HG03095 (cell line): Measurements from ENCODE around the gene TAPT1.

Experiments used
- ATAC-seq: cut with Tn5 transposase; IDR thresholded peaks from one replicate; pipeline ENCODE4 v1.9.1; 2021; ENCODE audit warnings: moderate library complexity; ENCODE audit not compliant: unreplicated experiment

Gene TAPT1

DNA sequence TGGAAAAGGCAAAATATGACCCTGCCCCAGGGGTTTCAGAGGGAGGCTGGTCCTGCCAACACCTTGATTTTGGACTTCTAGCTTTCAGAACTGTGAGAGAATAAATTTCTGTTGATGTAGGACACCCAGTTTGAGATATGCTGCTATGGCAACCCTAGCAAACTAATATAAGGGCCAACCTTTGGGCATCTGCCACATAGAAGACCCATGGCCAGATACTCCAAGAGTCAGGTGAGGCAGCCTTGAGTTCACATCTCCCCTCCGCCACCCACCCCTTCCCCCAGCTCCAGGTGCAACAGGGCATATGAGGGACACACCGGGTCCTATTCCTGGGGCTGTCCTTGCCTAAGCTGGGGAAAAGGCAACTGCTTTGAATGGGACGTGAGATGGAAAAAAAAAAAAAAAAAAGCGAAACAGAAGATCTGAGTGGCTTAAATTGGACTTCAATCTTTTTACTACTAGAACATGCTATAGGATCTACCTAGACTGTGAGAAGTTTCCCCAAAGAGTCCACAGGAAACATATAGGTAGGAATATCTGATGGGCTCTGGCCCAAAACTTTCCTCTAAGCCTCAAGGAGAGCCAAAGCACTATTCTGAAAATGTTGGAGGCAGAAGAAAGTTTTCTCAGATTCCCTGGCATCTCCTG lies 85.9 kb downstream of the TAPT1 start:
- ATAC-seq: no peak

DNA sequence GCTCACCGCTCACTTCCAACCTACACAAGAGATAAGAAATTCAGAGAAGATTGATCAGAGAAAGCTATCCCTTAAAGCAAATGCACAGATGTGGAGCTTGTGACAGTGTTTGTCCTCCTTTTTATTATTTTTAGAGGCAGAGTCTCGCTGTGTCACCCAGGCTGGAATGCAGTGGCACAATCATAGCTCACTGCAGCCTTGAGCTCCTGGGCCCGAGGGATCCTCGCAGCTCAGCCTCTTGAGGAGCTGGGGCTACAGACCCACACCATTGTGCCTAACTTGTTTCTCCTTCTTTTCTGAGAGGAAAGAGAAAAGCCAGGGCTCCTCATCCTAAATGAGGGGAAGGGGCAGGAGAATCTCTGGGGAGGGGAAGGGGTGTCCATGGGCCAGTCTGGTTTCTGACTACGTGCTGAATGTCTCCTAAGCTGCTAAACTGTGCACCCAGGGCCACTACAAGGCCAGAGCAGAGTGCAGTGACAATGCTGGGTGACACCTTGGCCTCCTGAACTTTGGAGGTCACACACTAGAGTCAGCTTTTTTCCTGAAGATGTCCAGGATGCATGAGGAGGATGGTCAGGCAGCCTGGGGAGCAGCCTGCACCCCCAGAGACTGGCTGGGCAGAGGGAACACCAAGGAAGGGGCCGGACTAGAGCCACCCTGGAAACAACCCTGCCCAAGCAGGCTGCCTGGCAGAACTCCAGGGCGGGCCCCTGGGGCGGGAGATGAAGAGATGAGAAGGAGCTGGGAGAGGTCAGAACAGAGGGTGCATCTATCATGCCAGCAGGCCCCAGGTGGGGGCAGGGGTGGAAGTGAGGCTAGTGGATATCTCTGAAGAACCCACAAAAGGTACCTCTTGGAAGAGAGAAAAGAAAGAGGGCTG lies 87.0 kb downstream of the TAPT1 start:
- ATAC-seq: no peak

DNA sequence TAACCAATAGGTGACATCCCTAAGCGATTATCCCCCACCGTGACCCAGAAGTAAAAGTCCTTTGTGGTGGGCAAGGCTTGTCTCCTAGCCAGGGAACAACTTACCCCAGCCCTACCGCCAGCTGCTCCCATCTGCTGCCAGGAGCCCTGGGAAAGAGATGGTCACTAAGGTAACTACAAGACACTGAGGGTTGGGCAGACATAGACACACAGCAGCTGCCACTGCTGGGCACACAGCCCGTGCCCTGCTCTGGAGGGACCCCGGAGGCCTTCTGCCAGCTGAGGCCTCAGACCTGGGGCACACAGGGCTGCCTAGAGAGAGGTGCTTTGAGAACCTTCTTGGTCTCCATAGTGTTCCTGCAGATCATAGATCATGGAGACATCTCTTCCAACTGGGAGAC lies 89.4 kb downstream of the TAPT1 start:
- ATAC-seq: no peak

DNA sequence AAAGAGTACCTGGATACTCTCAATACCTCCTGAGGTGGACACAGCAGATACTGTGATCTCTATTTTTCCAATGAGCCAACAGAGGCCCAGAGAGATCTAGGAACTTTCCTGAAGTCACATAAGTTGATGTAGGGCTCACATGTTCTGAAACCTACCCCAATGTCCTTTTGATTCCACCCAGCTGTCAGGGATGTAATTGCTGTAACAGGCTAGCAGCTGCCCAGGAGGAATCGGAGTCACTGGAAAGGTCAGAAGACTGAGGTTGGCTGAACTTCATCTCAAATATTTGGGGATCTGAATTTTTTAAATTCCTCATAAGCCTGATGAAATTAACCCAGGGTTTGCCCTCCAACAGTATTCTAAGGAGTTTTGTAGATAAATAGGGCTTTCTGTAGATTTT lies 90.0 kb downstream of the TAPT1 start:
- no peak for ATAC-seq

DNA sequence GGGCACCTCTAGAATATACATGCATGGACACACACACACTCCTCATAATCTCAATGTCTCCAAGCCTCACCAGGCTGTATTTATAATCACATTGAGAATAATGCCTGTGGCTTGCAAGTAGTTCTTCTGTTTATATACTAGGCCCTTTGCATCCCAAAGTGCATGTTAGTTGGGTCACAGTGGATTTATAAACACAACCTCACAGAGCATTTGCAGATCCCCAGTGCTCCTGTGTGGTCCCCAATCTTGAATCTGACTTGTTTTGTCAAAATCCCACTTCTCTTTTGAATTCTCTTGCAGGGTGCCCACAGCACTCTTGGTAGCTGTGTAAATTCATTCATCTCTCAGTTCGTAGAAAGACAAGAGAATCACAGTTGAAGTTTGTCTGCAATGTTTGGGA lies 92.9 kb downstream of the TAPT1 start:
- ATAC-seq: no peak

DNA sequence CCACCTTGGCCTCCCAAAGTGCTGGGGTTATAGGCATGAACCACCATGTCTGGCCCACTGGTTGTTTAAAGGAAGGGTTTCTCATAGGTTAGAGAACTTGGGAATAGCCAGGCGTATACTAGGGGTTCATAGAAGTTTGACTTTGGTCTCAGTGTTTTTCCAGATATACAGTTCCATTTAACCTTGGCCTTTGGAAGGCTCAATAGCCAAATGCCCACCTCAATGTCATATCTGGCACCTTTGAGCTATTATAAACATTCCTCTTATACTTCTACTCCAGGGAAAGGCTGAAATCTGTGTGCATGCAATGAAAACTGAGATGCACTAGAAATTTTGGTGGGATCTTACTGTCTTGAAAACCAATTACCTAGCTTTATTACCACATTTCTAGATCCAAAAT lies 95.0 kb downstream of the TAPT1 start:
- ATAC-seq: no peak

DNA sequence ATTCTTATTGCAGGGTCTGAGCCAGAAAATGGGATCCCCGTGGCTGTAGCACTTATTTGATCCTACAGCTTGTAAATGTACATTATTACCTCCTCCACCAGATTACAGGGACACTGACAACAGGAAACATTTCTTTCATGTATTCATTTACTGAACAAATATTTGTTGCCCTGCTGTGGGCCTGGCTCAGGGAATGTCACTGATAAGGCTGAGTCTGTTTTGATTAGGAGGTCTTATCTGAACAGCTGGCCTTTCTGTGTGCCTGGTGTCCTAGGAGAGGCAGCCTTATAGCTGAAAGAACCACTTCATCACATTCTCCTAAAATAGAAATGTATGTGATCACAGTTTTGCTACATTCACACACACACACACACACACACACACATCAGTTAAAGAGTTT lies 96.9 kb downstream of the TAPT1 start:
- ATAC-seq: no peak

DNA sequence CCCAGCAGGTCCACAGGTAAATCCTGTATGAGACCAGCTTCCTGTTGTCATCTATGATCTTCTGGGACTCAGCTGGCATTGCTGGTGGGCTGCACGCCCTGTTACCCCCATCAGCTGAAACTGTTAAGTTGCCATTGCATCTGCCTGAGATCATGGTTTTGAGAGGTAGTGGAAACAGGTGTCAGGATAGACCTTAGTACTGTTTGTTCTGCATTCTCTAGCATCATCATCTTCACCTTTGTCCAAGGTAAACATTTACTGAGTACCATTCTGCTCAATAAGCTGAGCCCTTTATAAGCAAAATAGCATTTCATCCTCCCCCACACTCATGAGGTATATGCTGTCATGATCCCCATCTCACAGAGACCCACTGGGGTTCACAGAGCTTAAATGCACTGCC lies 99.6 kb downstream of the TAPT1 start:
- no peak for ATAC-seq

DNA sequence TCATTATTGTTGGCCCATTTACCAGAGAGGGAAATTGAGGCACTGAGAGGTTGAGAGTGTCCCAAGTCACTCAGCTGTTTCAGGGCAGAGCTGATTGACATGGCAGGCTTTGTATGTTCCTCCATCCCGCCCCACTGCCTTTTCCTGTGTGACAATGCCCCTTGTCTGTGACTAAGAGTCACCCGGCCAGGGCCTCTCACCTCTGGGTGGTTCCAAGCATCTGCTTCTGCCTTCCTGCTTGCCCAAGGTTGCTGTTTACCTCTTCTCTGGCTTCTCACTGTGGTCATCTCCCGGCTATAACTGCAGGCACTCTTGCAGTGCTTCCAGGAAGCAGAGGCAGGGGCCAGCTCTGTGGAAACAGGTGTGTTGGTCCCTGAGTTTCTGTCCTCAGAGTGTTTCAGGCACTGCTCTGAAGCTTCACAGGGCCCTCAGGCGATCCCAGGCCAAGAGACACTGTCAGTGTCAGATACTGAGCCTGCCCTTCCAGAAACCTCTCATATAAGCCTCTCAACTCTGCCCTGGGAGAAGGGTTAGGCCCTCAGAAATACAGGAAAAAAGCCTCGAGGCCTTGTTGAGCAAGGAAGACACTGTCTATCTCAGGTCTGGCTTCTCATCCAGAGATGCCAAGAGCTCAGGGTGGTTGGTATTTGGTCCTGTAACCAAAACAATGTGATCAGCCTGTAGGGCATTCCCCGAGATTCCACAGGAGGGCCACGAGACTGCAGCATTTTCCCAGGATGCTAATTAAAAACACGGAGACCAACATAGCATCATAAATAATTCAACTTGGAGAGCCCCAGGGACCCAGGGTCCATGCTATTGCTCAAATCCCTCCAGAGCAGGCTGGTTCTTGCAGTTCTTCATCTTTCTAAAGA lies 100.5 kb downstream of the TAPT1 start:
- ATAC-seq: no peak

DNA sequence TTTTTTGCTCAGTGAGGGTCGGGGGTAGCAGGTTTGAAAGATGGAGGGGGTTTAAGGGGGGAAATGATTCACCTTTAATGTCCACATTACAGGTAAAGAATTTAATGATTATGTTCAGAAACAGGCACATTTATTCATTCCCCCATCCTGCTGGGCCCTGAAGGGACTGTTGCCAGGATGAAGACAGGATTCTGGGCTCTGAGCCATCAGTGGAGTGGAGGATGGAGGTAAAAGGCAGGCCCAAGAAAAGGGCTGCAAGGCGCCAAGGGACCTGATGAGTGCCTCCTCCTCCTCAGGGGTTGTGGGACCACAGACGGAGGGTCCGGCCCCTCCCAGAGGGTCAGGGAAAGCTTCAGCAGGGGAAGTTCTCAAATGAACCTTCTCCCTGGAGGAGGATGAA lies 102.0 kb downstream of the TAPT1 start:
- no peak for ATAC-seq

DNA sequence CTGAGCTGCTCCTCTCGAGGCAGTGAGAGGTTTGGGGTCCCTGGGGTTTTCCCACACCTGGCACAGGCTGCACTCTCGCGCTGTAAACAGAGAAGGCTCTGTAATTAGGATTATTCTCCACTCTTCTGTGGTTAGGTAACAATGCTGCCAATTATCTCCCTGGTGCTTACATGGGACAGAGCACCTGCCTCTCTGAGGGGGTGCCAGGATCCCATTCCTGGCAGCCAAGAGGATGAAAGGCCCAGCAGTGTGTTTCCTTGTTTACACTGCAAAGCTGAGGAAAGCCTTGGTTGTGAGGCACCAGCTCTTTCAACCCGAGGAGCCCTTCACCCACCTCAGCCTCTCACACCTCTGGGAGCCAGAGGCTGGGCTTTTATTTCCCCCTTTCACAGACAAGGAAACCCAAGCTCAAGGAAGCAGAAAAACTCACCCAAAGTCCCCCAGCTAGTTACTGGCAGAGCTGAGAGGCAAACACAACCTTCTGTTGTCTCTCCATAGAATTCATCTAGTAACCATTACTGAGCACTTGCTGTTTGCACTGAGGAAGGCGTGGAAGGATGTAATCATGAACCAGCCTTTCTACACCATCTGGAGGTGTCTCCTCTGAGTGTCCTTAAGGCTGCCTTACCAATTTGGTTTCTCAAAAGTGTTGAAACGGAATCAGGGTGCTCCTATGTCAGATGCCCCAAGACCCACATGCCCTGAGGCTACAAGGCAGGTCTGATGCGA lies 102.8 kb downstream of the TAPT1 start:
- no peak for ATAC-seq

DNA sequence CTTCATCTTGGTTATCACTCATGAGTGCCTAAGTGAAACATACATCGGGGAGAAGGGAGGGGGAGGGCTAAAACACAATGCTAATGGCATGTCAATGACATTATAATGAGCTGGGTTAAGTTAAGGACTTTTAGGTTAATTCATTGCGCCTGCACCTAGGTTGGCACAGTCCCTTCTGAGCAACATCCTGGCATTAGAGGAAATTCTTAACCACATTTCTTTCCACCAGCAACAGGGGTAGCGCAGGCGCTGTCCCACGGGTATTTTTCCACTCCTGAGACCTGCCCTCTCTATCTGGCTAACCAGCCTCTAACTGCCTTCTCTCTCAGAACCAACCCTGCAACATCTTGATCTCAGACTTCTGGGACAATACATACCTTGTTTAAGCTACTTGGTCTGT lies 103.5 kb downstream of the TAPT1 start:
- no peak for ATAC-seq

DNA sequence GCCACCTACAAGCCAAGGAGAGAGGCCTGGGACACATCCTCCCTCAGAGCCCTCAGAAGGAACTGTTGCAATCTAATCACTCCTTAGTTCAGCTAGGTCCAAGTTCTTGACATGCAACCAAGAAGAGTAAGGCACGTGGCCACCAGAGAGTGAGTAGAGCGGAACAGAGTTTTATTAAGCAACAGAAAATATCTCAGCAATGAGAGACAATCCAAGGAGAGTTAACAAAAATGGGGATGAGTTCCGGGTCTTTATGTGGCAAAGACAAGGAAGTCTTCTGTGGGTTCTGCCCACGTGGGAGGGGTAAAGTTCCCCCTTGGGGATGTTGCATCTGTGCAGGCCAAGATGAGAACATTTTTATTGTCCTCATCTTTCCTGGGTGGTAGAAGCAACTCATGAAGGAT lies 104.0 kb downstream of the TAPT1 start:
- no peak for ATAC-seq

DNA sequence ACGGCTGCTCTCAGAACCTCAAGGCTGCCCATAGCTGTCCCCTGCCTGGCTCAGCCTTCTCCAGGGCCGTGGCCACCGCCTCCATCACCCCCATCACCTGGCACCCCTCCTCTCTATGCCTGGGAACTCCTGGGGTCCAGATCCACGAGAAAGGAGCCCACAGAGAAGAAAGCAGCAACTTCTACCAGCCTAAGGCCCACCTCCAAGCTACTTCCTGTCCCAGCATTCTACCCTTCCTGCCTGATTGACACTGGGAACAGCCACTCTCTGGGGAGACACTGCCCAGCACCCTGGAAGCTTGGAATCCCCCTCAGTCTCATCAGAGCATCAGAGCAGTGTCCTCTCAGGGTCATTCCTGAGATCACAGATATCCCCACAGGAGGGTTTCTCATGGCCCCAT lies 105.6 kb downstream of the TAPT1 start:
- no peak for ATAC-seq

DNA sequence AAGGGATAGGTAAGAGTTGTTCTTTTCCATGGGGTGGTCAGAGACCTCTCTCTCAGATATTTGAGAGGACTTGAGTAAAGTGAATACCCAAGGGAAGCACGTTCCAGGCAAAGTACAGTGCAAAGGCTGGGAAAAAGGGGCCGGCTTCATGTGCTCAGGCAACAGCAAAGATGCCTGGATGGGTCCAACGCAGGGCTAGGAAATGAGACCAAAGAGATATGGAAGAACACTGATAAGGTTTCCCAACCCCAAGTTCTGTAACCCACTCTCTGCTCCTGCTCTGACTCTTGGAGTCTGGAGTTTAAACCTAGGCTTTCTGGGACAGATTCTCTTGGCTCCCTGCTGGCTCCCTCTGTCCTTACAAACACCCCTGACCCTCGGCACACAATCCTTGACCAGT lies 106.3 kb downstream of the TAPT1 start:
- no peak for ATAC-seq

DNA sequence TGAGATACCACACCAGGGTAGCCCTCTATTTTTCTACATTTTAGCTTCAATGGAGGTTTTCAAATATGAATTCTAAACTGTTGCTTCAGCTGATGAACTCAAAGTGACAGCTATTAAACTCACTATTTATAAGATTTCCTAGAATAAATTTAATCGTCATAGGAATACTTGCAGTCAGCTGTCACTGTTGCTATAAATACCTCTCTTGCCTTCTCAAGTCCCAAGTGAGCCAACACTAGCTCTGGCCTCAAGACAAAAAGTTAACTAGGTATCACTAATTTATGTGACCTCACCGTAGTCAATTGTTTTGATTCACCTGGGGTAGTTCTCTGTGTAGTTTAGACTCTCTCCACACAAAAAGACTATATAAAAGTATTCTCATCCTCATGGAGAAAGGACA lies 108.2 kb downstream of the TAPT1 start:
- ATAC-seq: no peak

DNA sequence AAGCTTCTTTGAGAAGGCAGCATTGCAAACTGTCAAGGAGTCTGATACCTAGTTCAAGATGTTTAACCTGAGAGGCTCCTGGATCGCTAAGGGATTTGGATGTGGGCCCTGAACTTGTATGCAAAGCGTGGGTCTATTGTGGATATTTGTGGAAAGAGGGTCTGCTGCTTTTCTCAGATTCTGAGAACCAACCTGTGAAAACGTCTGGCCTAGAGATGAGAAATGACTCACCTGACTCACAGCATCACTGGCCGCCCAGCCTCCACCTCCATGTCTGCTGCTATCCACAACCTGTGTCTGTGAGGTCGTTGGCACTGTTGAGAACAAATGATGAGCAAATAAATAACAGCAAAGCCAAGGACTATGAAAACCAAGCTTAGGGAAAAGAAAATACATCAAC lies 109.1 kb downstream of the TAPT1 start:
- no peak for ATAC-seq

DNA sequence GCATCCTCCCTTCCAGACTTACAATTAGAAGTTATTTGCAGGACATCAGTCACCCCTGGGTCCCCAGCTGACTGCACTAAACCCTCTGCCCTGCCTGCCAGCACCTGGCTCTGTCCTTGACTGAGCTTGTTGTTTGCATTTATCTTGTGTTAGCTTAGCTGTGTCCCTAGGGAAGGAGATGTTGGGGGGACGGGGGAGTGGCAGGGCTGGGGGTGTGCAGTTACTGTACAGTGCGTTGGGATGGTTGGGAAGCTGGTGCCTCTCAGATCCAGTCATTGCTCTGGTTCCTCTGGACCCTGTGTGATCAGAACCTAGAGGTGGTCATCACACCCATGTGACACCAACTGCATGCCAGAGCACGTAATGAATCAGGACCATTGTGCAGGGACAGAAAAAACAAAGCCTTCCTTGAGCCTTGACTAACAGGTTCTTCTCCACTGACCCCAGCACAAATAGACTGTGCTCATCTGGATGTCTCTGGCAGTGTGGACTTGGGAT lies 109.7 kb downstream of the TAPT1 start:
- no peak for ATAC-seq

DNA sequence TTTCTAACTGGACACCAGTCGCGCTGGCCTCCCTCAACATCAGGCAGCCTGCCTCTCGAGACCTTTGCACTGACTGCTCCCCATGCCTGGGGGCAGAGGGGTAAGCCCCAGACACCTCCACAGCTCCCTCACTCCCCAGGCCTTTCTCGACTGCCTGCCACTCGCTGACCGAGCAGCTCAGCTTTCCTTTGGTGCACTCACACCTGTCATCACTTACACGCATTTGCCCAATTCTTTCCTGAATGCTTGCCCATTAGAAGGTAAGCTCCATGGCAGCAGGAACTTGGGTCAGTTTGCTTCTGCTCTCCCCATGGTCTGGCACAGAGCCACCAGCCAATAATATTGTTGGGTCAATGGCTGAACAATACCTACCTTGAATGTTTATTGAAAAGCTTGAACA lies 110.3 kb downstream of the TAPT1 start:
- no peak for ATAC-seq

DNA sequence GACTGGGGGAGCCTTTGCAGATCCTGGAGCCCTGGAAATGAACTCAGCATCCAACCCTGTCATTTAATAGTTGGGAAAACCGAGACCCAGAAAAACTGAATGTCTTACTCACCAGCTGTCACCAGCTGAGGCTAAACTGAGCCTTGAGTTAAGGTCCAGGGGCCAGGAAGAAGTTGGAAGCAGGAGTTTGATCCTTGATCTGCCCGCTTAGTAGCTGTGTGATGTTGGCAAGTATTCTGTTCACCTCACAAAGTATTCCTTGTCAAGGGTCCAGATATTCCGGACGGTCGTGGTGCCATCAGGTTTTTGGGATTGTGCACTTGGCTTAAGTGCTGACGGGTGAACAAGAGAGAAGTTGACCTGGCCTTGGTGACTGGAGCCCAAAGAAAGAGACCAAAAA lies 111.7 kb downstream of the TAPT1 start:
- no peak for ATAC-seq

DNA sequence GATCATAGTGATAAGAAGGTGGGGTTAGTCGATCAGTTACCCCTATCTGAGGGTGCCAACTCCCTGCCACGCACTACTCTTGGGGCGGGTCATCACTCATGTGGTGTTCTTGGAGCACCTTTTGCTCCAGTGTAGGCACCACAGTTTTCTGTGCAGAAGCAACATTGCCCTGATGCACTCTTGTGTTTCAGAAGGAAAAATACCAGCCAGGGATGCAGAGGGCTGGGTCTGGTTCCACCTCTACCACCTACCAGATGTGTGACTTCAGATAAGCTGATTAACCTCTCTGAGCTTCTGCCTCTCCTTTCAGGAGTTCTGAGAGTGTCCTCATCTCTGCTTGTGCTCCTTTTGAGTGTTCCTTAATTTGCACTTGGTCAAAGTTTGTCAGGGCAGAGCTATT lies 112.5 kb downstream of the TAPT1 start:
- no peak for ATAC-seq
